Cardiac muscle cell (in vitro differentiated cells and primary cell): Measurements from ENCODE around the gene EXOC3L2. TPM values are rescaled to one million over a fixed set of nuclear protein-coding genes. Genes with fewer than 3 reads are reported as not detected.

Experiments
- DNase-seq, 2 donors: peaks; one replicate each; pipeline versions ENCODE4 v3.0.0 to v3.0.0-alpha.2; 2010 to 2017; ENCODE audit warnings: low read depth in 1 of 2, low spot score in 1 of 2
- H3K27ac ChIP-seq: fragments of 200-600 bp; sonication (generic); 2 replicates; pipeline ENCODE4 v1.5.1; 2016
- H3K27me3 ChIP-seq: fragments of 200-600 bp; sonication (generic); 2 replicates; pipeline ENCODE4 v1.6.0; 2016; ENCODE audit warnings: control low read depth
- H3K36me3 ChIP-seq: fragments of 200-600 bp; sonication (generic); 2 replicates; pipeline ENCODE4 v1.5.1; 2016; ENCODE audit warnings: control low read depth
- H3K4me1 ChIP-seq: fragments of 200-600 bp; sonication (generic); 2 replicates; pipeline ENCODE4 v1.8.1; 2017; ENCODE audit warnings: low read depth, mild to moderate bottlenecking, mixed run types
- H3K4me3 ChIP-seq: fragments of 200-600 bp; sonication (generic); 2 replicates; pipeline ENCODE4 v1.5.1; 2016; ENCODE audit warnings: mild to moderate bottlenecking
- H3K9me3 ChIP-seq: fragments of 200-600 bp; sonication (generic); 2 replicates; pipeline ENCODE4 v1.5.1; 2017; ENCODE audit warnings: low read depth, mild to moderate bottlenecking, control low read depth
- CTCF ChIP-seq: IDR thresholded peaks from 2 replicates; pipeline ENCODE4 v1.5.1; 2012; ENCODE audit warnings: low read depth, mild to moderate bottlenecking, low read length
- polyA plus RNA-seq: library from polyadenylated mRNA; unstranded; fragments of >200 nt; fragmentation: Nextera tagmentation; extraction: Ambion mirVana; gene quantifications from 2 replicates; pipeline ENCODE4 v1.2.1, GENCODE V29; 2016
- total RNA-seq: library from RNA; depleted of rRNA; stranded (reverse); fragments of >200 nt; gene quantifications from 2 replicates; pipeline ENCODE4 v1.2.3, GENCODE V29; 2016

Gene EXOC3L2
- 2.0 and 2.2 TPM in 2 replicates for total RNA-seq
- 1.5 and 5.2 TPM in 2 replicates for polyA plus RNA-seq

GRCh38 chr19:45245334-45245787 is at the start of gene EXOC3L2:
TSS of gene EXOC3L2 (minus strand) at chr19:45245407. CDS start at chr19:45239045, 6,362 bp downstream.
- peak in 1 of 2 donors; percentile 45 for DNase-seq
- Histone ChIP-seq H3K27ac (no peak within 1 kb of the TSS), H3K4me1 (peaks cover 5% of the 10 kb centered on the region), H3K9me3 (no peaks in the 10 kb centered on the region), H3K27me3 (peaks cover 3% of the 10 kb centered on the region), H3K4me3 (no peak within 1 kb of the TSS), H3K36me3 (no peaks in the 10 kb centered on the region)
- no peak for TF ChIP-seq CTCF

GRCh38 chr19:45294291-45295029 is 49.3 kb upstream of the EXOC3L2 start:
- peak overlapping the region; percentile 42 for H3K27ac ChIP-seq
- DNase-seq = peak in 1 of 2 donors; percentile 16
- no peak overlapping the region for H3K4me3 ChIP-seq
- no peaks in the 10 kb centered on the region for H3K4me1 ChIP-seq
- H3K27me3 ChIP-seq = no peaks in the 10 kb centered on the region
- H3K36me3 ChIP-seq = no peaks in the 10 kb centered on the region
- H3K9me3 ChIP-seq = no peaks in the 10 kb centered on the region
- TF ChIP-seq CTCF = no peak

GRCh38 chr19:45293682-45294081 is 48.5 kb upstream of the EXOC3L2 start:
- H3K27ac ChIP-seq = peak overlapping the region; percentile 42
- no peak for TF ChIP-seq CTCF
- H3K4me3 ChIP-seq = no peak overlapping the region
- DNase-seq = no peak
- H3K27me3 ChIP-seq = no peaks in the 10 kb centered on the region
- no peaks in the 10 kb centered on the region for H3K36me3 ChIP-seq
- H3K9me3 ChIP-seq = no peaks in the 10 kb centered on the region
- H3K4me1 ChIP-seq = no peaks in the 10 kb centered on the region

- Histone ChIP-seq H3K4me1 (no peaks in the 10 kb centered on the region), H3K27me3 (no peaks in the 10 kb centered on the region), H3K4me3 (no peak overlapping the region), H3K9me3 (no peaks in the 10 kb centered on the region), H3K27ac (no peak overlapping the region), H3K36me3 (peaks cover 7% of the 10 kb centered on the region)
- TF ChIP-seq CTCF = no peak
- DNase-seq = no peak
These were observed 46.6 kb upstream of the EXOC3L2 start for GRCh38 chr19:45291834-45292233.

- no peaks in the 10 kb centered on the region for H3K27me3 ChIP-seq
- TF ChIP-seq CTCF = no peak
- no peak overlapping the region for H3K27ac ChIP-seq
- no peaks in the 10 kb centered on the region for H3K4me1 ChIP-seq
- H3K9me3 ChIP-seq = no peaks in the 10 kb centered on the region
- no peak for DNase-seq
- H3K36me3 ChIP-seq = peaks cover 10% of the 10 kb centered on the region
- H3K4me3 ChIP-seq = no peak overlapping the region
These were observed 45.2 kb upstream of the EXOC3L2 start for GRCh38 chr19:45290381-45290931.
